HUDEP-2 (cell line): ENCODE results near the gene IGFBP1.
A peak's percentile ranks its signal among the peaks of the same experiment; 100 is the strongest.
"Not testable (repeated sequence)": the region's sequence is repeated elsewhere in the genome, so short reads cannot be mapped to it uniquely, and the experiment has no call there.

ENCODE experiments used
- DNase-seq, 76 experiments: peaks; one replicate each; lab custom pipeline; 2025; ENCODE audit not compliant: unreplicated experiment in 76 of 76; lab: John Stamatoyannopoulos, UW

Gene IGFBP1

GRCh38 chr7:45888185-45888992, at the start of gene IGFBP1:
Gene IGFBP1 (plus strand): TSS chr7:45888488. CDS start chr7:45888653, 165 bp downstream.
- DNase-seq, result no peak

- not testable (repeated sequence) for DNase-seq
Observed at GRCh38 chr7:45838852-45839251, 49.4 kb upstream of the IGFBP1 start.

- not testable (repeated sequence) for DNase-seq
Observed at GRCh38 chr7:45841926-45842717, 46.2 kb upstream of the IGFBP1 start.

- DNase-seq, result not testable (repeated sequence)
Observed at GRCh38 chr7:45846536-45846935, 41.8 kb upstream of the IGFBP1 start.

DNA sequence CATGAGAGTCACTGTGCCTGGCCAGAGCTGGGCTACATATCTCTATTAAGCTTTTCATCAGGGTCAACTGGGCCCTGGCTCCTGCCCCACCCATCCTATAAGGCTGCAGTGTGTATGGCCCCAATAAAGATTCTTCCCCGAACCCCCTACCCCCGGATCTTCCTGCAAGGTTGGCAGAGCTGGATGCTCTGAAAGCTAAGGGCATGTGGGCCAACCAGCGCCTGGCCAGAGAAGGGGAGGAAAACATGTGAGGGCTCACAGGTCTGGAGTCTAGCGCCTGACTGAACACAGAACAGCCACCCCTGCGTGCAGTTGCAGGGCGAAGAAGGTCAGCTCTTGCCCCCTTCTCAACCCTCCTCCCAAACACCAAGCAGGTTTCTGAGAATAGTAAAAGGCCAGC, 39.6 kb upstream of the IGFBP1 start:
- not testable (repeated sequence) for DNase-seq

DNA sequence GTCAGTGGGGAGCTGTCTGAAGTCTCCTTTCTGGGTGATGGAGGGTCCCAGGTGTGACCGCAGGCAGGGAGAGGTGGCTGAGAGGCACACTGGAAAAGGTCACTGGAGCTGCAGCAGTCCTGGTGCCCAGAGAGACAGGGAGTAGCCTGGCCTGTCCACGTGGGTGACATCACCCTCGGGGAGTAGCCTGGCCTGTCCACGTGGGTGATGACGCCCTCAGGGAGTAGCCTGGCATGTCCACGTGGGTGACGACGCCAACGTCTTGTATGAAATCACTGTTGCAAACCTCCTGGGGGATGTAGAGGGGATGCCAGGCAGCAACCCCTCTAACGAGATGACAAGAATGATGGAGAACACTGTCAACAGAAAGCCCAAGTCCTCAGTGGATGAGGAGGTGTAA, 35.3 kb upstream of the IGFBP1 start:
- DNase-seq, result not testable (repeated sequence)

GRCh38 chr7:45853491-45853890, 34.8 kb upstream of the IGFBP1 start:
- not testable (repeated sequence) for DNase-seq

- not testable (repeated sequence) for DNase-seq
Observed at GRCh38 chr7:45855680-45856079, 32.6 kb upstream of the IGFBP1 start.

GRCh38 chr7:45856888-45857287, 31.4 kb upstream of the IGFBP1 start:
- DNase-seq, result not testable (repeated sequence)

- no peak for DNase-seq
Observed at GRCh38 chr7:45863715-45864114, 24.6 kb upstream of the IGFBP1 start.

DNA sequence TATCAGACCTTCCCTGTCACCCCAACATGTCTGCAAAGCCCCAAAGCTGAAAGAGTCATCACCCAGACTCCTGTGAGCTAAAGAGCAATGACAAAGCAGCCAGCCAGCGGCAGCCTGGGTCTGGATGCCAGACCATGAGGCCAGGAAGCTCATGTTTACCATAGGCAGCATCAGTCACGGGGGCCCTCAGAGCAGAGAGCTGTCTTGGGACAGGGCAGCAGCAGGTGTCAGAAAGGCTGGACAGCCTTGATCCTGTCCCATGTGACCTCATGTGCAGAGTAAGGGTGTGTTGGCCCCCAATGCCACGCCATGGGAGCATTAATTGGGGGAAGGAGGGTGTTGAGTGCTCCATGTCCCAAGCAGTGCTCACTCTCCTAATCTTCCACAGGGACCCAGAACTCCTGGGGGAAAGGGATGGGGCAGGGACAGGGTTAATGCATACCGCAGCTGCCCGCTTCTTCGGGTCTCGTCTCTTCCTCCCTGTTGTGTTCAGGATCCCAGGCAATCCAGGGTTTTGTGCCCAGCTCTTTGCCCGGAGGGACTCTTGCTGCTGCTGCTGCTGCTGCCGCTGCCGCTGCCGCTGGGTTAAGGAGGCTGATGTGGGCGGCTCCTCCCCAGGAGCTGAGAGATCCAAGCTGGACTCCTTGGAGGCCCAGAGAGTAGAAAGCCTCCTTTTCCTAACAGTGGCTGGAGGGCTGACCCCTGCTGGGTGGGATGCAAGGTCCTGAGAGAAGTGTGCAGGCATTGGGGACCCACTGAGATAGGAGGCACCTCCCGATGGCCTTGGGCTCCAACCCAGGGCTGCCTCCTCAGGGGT, 22.5 kb upstream of the IGFBP1 start:
- no peak for DNase-seq

DNA sequence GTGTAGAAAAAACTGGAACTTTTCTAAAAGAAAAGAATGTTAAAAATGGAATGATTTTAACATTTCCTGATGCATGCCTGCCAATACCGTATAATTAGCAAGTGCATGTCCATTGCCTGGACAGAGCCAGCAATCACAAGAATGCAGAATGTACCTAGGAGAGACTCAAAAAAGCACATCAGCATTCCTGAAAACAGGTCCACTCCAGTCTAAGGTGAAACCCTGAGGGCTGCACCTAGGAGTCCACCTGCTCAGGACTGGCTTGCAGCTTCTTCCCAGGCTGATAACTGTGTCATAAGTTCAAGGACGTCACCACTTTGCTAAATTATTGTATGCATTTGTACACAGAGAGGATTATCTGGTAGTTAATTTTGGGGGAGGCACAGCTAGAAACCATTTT, 20.8 kb upstream of the IGFBP1 start:
- no peak for DNase-seq

GRCh38 chr7:45869426-45869825, 18.9 kb upstream of the IGFBP1 start:
- no peak for DNase-seq

- DNase-seq, result peak in 3 of 76 experiments; percentile 1 to 2 (median 2)
Observed at GRCh38 chr7:45872116-45873034, 15.9 kb upstream of the IGFBP1 start.

DNA sequence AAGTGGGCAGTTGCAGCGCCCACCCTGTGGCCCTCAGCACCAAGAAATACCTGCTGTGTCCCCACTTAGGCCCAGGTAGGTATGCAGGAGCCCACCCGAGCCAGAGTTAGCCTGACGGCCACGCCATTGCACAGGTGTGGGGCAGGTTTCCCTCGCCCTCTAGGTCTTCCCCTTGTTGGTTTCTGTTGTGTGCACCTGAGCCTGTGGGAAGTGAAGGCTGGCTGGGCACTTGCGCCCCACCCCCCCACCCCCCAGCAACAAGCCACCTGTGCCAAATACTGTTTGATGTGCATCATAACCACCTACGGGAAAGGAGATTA, 15.3 kb upstream of the IGFBP1 start, which contains the start of gene CCDC201:
CCDC201 (minus strand) TSS at position 48 of the 320 bp plus-strand sequence. CDS start 75 bp downstream, outside the sequence.
- no peak for DNase-seq

DNA sequence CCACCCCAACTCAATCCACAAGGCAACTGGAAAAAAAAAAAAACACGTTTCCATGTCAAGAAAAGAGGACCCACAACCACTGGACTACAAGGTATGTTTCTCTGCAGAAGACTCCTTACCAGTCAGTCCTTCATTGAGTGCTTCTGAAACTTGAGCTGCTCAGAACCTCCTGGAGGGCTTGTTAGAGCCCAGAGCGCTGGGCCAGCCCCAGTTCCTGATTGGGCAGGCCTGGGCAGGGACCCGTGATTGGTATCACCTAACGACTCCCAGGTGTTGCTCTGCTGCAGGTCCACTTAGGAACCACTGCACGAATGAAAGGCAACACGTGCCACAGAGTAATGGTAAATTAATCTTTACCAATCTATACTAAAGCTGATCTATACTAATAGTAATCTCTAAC, 14.9 kb upstream of the IGFBP1 start:
- no peak for DNase-seq

DNA sequence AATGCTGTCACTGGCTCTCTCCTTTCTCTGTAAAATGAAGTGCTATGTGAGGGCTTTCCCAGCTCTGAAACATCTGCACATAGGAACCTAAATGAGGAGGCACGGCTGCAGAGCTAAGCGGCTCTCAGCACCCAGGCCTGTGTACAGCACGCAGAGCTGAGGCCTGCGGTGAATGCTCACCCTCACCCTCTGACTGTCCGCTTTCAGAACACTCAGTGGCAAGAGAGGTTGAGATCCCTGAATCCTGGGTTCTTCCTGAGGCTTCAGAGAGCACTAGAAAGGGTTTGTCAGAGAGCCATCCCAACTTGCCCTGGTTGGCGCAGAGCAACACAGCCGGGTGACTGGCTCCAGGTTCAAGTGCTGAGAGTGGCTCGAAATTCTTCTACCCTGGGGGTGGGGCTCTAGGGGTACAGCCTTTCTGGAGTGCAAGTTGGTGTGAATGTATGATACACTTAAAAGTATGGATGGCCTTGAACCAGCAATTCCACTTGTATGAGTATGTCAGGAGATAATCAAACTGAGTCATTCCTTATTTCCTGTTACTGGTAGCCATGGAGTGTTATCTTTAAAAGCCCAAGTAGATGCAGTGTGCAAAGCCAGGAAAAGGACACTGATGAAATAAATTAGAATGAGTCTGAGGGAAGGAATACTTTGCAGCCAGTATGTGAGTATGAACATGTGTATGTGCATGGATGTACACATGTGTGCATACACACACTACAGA, 13.7 kb upstream of the IGFBP1 start:
- DNase-seq, result no peak

GRCh38 chr7:45876519-45876918, 11.8 kb upstream of the IGFBP1 start:
- no peak for DNase-seq

GRCh38 chr7:45878457-45879144, 9.7 kb upstream of the IGFBP1 start:
- DNase-seq, result no peak
